ENCODE measurements around the gene ATG4A.

Gene ATG4A

GRCh38 chrX:108156934-108157466 lies 65.4 kb downstream of the ATG4A start:
- DNase-seq = no peak
- H3K36me3 Mint-ChIP-seq (ENCODE audit: low read depth) = peaks cover 11% of the 10 kb centered on the region
- no peak for TF ChIP-seq CTCF (IDR thresholded peaks at IDR 0.05)
- H3K4me1 Mint-ChIP-seq = no peaks in the 10 kb centered on the region
- no peaks in the 10 kb centered on the region for H3K27me3 Mint-ChIP-seq (ENCODE audit: low read depth, poor library complexity)
- H3K4me3 Mint-ChIP-seq = no peak overlapping the region
- no peak overlapping the region for H3K27ac Mint-ChIP-seq
- no peaks in the 10 kb centered on the region for H3K9me3 Mint-ChIP-seq

- peaks cover 11% of the 10 kb centered on the region for H3K36me3 Mint-ChIP-seq (ENCODE audit: low read depth)
- TF ChIP-seq CTCF (IDR thresholded peaks at IDR 0.05) = no peak
- no peaks in the 10 kb centered on the region for H3K4me1 Mint-ChIP-seq
- no peak overlapping the region for H3K27ac Mint-ChIP-seq
- no peak for DNase-seq
- no peaks in the 10 kb centered on the region for H3K9me3 Mint-ChIP-seq
- H3K27me3 Mint-ChIP-seq (ENCODE audit: low read depth, poor library complexity) = no peaks in the 10 kb centered on the region
- H3K4me3 Mint-ChIP-seq = no peak overlapping the region
These were observed 66.0 kb downstream of the ATG4A start for GRCh38 chrX:108157628-108158027.

GRCh38 chrX:108159028-108159670 lies 67.6 kb downstream of the ATG4A start:
- Mint-ChIP-seq H3K36me3 (ENCODE audit: low read depth) (peaks cover 11% of the 10 kb centered on the region), H3K27ac (no peak overlapping the region), H3K4me1 (no peaks in the 10 kb centered on the region), H3K9me3 (no peaks in the 10 kb centered on the region), H3K27me3 (ENCODE audit: low read depth, poor library complexity) (no peaks in the 10 kb centered on the region), H3K4me3 (no peak overlapping the region)
- no peak for TF ChIP-seq CTCF (IDR thresholded peaks at IDR 0.05)
- DNase-seq = no peak

- peaks cover 11% of the 10 kb centered on the region for H3K36me3 Mint-ChIP-seq (ENCODE audit: low read depth)
- H3K9me3 Mint-ChIP-seq = no peaks in the 10 kb centered on the region
- no peaks in the 10 kb centered on the region for H3K27me3 Mint-ChIP-seq (ENCODE audit: low read depth, poor library complexity)
- DNase-seq = no peak
- H3K4me1 Mint-ChIP-seq = peaks cover under 1% of the 10 kb centered on the region
- H3K4me3 Mint-ChIP-seq = no peak overlapping the region
- H3K27ac Mint-ChIP-seq = no peak overlapping the region
- TF ChIP-seq CTCF (IDR thresholded peaks at IDR 0.05) = no peak
These were observed 68.7 kb downstream of the ATG4A start for GRCh38 chrX:108160309-108160708.

- no peak for TF ChIP-seq CTCF (IDR thresholded peaks at IDR 0.05)
- Mint-ChIP-seq H3K36me3 (ENCODE audit: low read depth) (peaks cover 11% of the 10 kb centered on the region), H3K4me3 (no peak overlapping the region), H3K27me3 (ENCODE audit: low read depth, poor library complexity) (no peaks in the 10 kb centered on the region), H3K27ac (no peak overlapping the region), H3K9me3 (no peaks in the 10 kb centered on the region), H3K4me1 (peaks cover 9% of the 10 kb centered on the region)
- no peak for DNase-seq
These were observed 70.7 kb downstream of the ATG4A start for GRCh38 chrX:108162265-108162664.
